IMR-90 (cell line): ENCODE measurements around the gene HOXA10. TPM values are rescaled to one million over a fixed set of nuclear protein-coding genes. Genes with fewer than 3 reads are reported as not detected.

ENCODE experiments used
- ATAC-seq: fragments of 200-7000 bp; cut with Tn5 transposase; 2 replicates; pipeline ENCODE4 v1.9.1; 2020; ENCODE audit warnings: low read depth, mild to moderate bottlenecking, moderate library complexity
- BruUV-seq: library from RNA; stranded (reverse); fragments of 400-500 nt; replicated peaks from 2 replicates; lab custom pipeline; 2021; lab: Mats Ljungman, UMichigan
- CTCF ChIA-PET: fragments of 300-600 bp; formaldehyde crosslinking; extraction: SDS; loops from one replicate; lab custom pipeline; 2021; ENCODE audit warnings: antibody characterized with exemption; lab: Yijun Ruan, JAX
- POLR2A ChIA-PET: fragments of 300-600 bp; sonication (Branson Sonifier 250); formaldehyde crosslinking; loops from one replicate; lab custom pipeline; 2022; ENCODE audit warnings: antibody characterized with exemption; ENCODE audit not compliant: unreplicated experiment; lab: Charles Lee
- DNase-seq: peaks from one replicate; pipeline ENCODE4 v3.0.0; 2013
- H2AFZ ChIP-seq: replicated peaks from 2 replicates; pipeline ENCODE3; 2013; ENCODE audit warnings: low read length, mild to moderate bottlenecking; ENCODE audit not compliant: poor library complexity
- H2AK5ac ChIP-seq: 2 replicates; pipeline ENCODE4 v1.6.1; 2013; ENCODE audit warnings: low read depth, low read length, inconsistent platforms
- H2AK9ac ChIP-seq: replicated peaks from 2 replicates; pipeline ENCODE3; 2013; ENCODE audit warnings: mild to moderate bottlenecking, low read depth, low read length, moderate library complexity; ENCODE audit not compliant: poor library complexity
- H2BK120ac ChIP-seq: 2 replicates; pipeline ENCODE4 v1.6.1; 2013; ENCODE audit warnings: low read depth, low read length, inconsistent platforms
- H2BK15ac ChIP-seq: 3 replicates; pipeline ENCODE4 v1.6.1; 2013; ENCODE audit warnings: low read depth, low read length, inconsistent platforms
- H2BK20ac ChIP-seq: 2 replicates; pipeline ENCODE4 v1.6.1; 2013; ENCODE audit warnings: low read depth, mild to moderate bottlenecking, inconsistent platforms, low read length, moderate library complexity
- H2BK5ac ChIP-seq: 2 replicates; pipeline ENCODE4 v1.6.1; 2013; ENCODE audit warnings: mild to moderate bottlenecking, low read depth, low read length, inconsistent platforms; ENCODE audit not compliant: poor library complexity, severe bottlenecking
- H3K14ac ChIP-seq: replicated peaks from 2 replicates; pipeline ENCODE4 v1.6.1; 2013; ENCODE audit warnings: low read depth, low read length, inconsistent platforms
- H3K18ac ChIP-seq: 2 replicates; pipeline ENCODE4 v1.6.1; 2013; ENCODE audit warnings: low read depth, low read length, control low read depth
- H3K23ac ChIP-seq: 2 replicates; pipeline ENCODE4 v1.6.1; 2013; ENCODE audit warnings: low read depth, low read length, inconsistent platforms
- H3K27ac ChIP-seq: 2 replicates; pipeline ENCODE4 v1.5.1; 2013; ENCODE audit warnings: mild to moderate bottlenecking, control low read depth, low read length; ENCODE audit not compliant: insufficient read depth
- H3K27me3 ChIP-seq: 2 replicates; pipeline ENCODE4 v1.6.1; 2013; ENCODE audit warnings: low read length; ENCODE audit not compliant: control insufficient read depth, insufficient read depth
- H3K36me3 ChIP-seq: 2 replicates; pipeline ENCODE4 v1.6.1; 2013; ENCODE audit warnings: low read length, mixed read lengths; ENCODE audit not compliant: control insufficient read depth, insufficient read depth
- H3K4ac ChIP-seq: 2 replicates; pipeline ENCODE4 v1.6.1; 2013; ENCODE audit warnings: low read depth, low read length, inconsistent platforms
- H3K4me1 ChIP-seq: 2 replicates; pipeline ENCODE4 v1.6.1; 2013; ENCODE audit warnings: low read length, mixed read lengths; ENCODE audit not compliant: control insufficient read depth, insufficient read depth
- H3K4me2 ChIP-seq: 2 replicates; pipeline ENCODE4 v1.6.1; 2013; ENCODE audit warnings: low read depth, mild to moderate bottlenecking, control low read depth, low read length, moderate library complexity
- H3K4me3 ChIP-seq: 2 replicates; pipeline ENCODE4 v1.5.1; 2013; ENCODE audit warnings: low read depth, mild to moderate bottlenecking, control low read depth, low read length, moderate library complexity; ENCODE audit not compliant: insufficient read depth
- H3K56ac ChIP-seq: 2 replicates; pipeline ENCODE4 v1.6.1; 2013; ENCODE audit warnings: low read length, inconsistent platforms; ENCODE audit not compliant: insufficient read depth; ENCODE audit errors: extremely low read depth
- H3K79me1 ChIP-seq, 2 experiments: 2 replicates each; pipeline ENCODE4 v1.6.1; 2013; ENCODE audit warnings: low read length in 2 of 2, inconsistent platforms in 1 of 2, low read depth in 1 of 2
- H3K9ac ChIP-seq: 2 replicates; pipeline ENCODE4 v1.6.1; 2013; ENCODE audit warnings: low read depth, low read length, control low read depth
- H3K9me1 ChIP-seq: 2 replicates; pipeline ENCODE4 v1.6.1; 2013; ENCODE audit warnings: low read length, inconsistent platforms; ENCODE audit not compliant: insufficient read depth
- H3K9me3 ChIP-seq: 2 replicates; pipeline ENCODE4 v1.6.1; 2013; ENCODE audit warnings: low read length; ENCODE audit not compliant: control insufficient read depth, insufficient read depth
- H4K20me1 ChIP-seq: 2 replicates; pipeline ENCODE4 v1.6.1; 2013; ENCODE audit warnings: low read length, inconsistent platforms; ENCODE audit not compliant: insufficient read depth
- H4K5ac ChIP-seq: 2 replicates; pipeline ENCODE4 v1.6.1; 2013; ENCODE audit warnings: mild to moderate bottlenecking, low read depth, low read length, control low read depth
- H4K8ac ChIP-seq, 2 experiments: 2 replicates each; pipeline ENCODE4 v1.6.1; 2013; ENCODE audit warnings: low read depth in 2 of 2, low read length in 2 of 2, control low read depth in 1 of 2, inconsistent platforms in 1 of 2
- H4K91ac ChIP-seq: 2 replicates; pipeline ENCODE4 v1.6.1; 2013; ENCODE audit warnings: low read depth, low read length, inconsistent platforms; ENCODE audit not compliant: insufficient read depth
- CEBPB ChIP-seq: IDR thresholded peaks from 2 replicates; pipeline ENCODE4 v1.6.1; 2012; ENCODE audit warnings: low read depth, low read length, improper control_type of control experiment
- CHD1 ChIP-seq: IDR thresholded peaks from 2 replicates; pipeline ENCODE4 v1.6.1; 2012; ENCODE audit warnings: low read depth, low read length, improper control_type of control experiment
- CTCF ChIP-seq: conservative IDR thresholded peaks from 2 replicates; pipeline ENCODE4 v1.5.1; 2012; ENCODE audit warnings: mild to moderate bottlenecking, low read depth, low read length, improper control_type of control experiment
- ELK1 ChIP-seq: fragments of 150-350 bp; IDR thresholded peaks from 2 replicates; pipeline ENCODE4 v1.6.1; 2016; ENCODE audit warnings: low read depth, mild to moderate bottlenecking, low read length, moderate library complexity, borderline replicate concordance
- MAFK ChIP-seq: IDR thresholded peaks from 2 replicates; pipeline ENCODE4 v1.6.1; 2012; ENCODE audit warnings: low read depth, low read length, improper control_type of control experiment
- MXI1 ChIP-seq: IDR thresholded peaks from 2 replicates; pipeline ENCODE4 v1.6.1; 2012; ENCODE audit warnings: low read depth, mild to moderate bottlenecking, low read length, moderate library complexity, borderline replicate concordance
- POLR2A ChIP-seq: IDR thresholded peaks from 2 replicates; pipeline ENCODE4 v1.6.1; 2012; ENCODE audit warnings: mild to moderate bottlenecking, low read depth, low read length
- SMC3 ChIP-seq: fragments of 150-350 bp; IDR thresholded peaks from 2 replicates; pipeline ENCODE4 v1.6.1; 2016; ENCODE audit warnings: low read depth, mild to moderate bottlenecking, antibody characterized with exemption, low read length, moderate library complexity
- USF2 ChIP-seq: fragments of 150-350 bp; IDR thresholded peaks from 2 replicates; pipeline ENCODE4 v1.6.1; 2017; ENCODE audit warnings: mild to moderate bottlenecking, antibody characterized with exemption, low read length, low read depth
- WGBS, 2 experiments: methylation state at CpG; one replicate each; pipeline versions ENCODE4 v1.1.5 to v1.1.7; 2013; ENCODE audit warnings: missing lambda C conversion rate in 2 of 2; ENCODE audit not compliant: insufficient read length in 1 of 2; ENCODE audit errors: extremely low coverage in 2 of 2; 5-methylcytosine and 5-hydroxymethylcytosine counted together
- dilution Hi-C: fragments of 300-500 bp; cut with HindIII; formaldehyde crosslinking; loops from one replicate; pipeline ENCODE4 v1.14.3; 2018; ENCODE audit warnings: low sequenced_read_pairs; ENCODE audit not compliant: unreplicated experiment
- in situ Hi-C: fragments of 300-500 bp; cut with MboI; formaldehyde crosslinking; loops from 3 replicates; pipeline ENCODE4 v1.14.3; 2019; ENCODE audit warnings: low sequenced_read_pairs, inconsistent platforms, mixed read lengths
- intact Hi-C: fragments of 100-400 bp; cut with micrococcal nuclease; formaldehyde crosslinking; loops from 2 replicates; pipeline ENCODE4 v1.10.0; 2022
- polyA plus RNA-seq, 3 experiments: library from polyadenylated mRNA; depleted of rRNA; stranded (reverse); fragments of >200 nt; gene quantifications; 2 replicates each; pipeline ENCODE4 v1.2.3, GENCODE V29; 2012; ENCODE audit warnings: low replicate concordance in 1 of 3
- total RNA-seq: library from RNA; depleted of rRNA; stranded (reverse); fragments of >200 nt; gene quantifications from 2 replicates; pipeline ENCODE4 v1.2.3, GENCODE V29; 2012

Gene HOXA10
- total and polyA plus RNA-seq, 2 of the 4 experiments (the other 2 are of a cell fraction), result 0.10 to 0.18 TPM

GRCh38 chr7:27140126-27140857 is 33.8 kb downstream of the HOXA10 start:
- TF ChIP-seq MAFK, result no peak
- TF ChIP-seq POLR2A, result no peak
- peak; percentile 31; the same call in 1 of the 2 replicates for TF ChIP-seq CEBPB
- TF ChIP-seq ELK1, result no peak
- TF ChIP-seq SMC3, result no peak
- TF ChIP-seq USF2, result peak; percentile 84
- TF ChIP-seq CTCF, result no peak
- no peak for TF ChIP-seq MXI1
- TF ChIP-seq CHD1, result peak; percentile 20; the same call in 1 of the 2 replicates
- no peaks in the 10 kb centered on the region for H3K9me3 ChIP-seq
- H2BK5ac ChIP-seq, result peak overlapping the region; percentile 35
- H2BK15ac ChIP-seq, result peak overlapping the region; percentile 97; the same call in 2 of the 3 replicates
- H4K8ac ChIP-seq, result peak overlapping the region; percentile 69 to 87
- DNase-seq (no peak), ATAC-seq (no peak)
- POLR2A ChIA-PET, result no interaction called here
- H3K23ac ChIP-seq, result peak overlapping the region; percentile 97
- peak overlapping the region; percentile 94 for H3K27ac ChIP-seq
- H2BK20ac ChIP-seq, result peak overlapping the region; percentile 63
- peak overlapping the region; percentile 90 for H4K91ac ChIP-seq
- H2AK5ac ChIP-seq, result peak overlapping the region; percentile 42
- intact Hi-C loops, result loop anchor here (5.0 kb wide), 1 partner anchor 1248 kb away; no protein-coding TSS in a partner anchor
- H2AK9ac ChIP-seq, result peak overlapping the region; percentile 63
- H3K4me3 ChIP-seq, result peak overlapping the region; percentile 30
- peaks cover 0 to 31% of the 10 kb centered on the region in 2 experiments; a peak in 2 of 4 replicates for H3K79me1 ChIP-seq
- H3K4ac ChIP-seq, result peak overlapping the region; percentile 93
- dilution Hi-C loops, result no loop called here
- H3K18ac ChIP-seq, result peak overlapping the region; percentile 95
- no peaks in the 10 kb centered on the region for H3K27me3 ChIP-seq
- H3K56ac ChIP-seq, result peak overlapping the region; percentile 83
- BruUV-seq, result no TSS peak
- CTCF ChIA-PET, result interaction anchor here (0.6 to 1.2 kb wide), 3 partner anchors 9 to 459 kb away, joined by 3 to 5 read pairs (median 4); partner anchors contain the start of gene HOXA4
- peaks cover 15% of the 10 kb centered on the region for H3K4me1 ChIP-seq
- peak overlapping the region; percentile 94 for H3K4me2 ChIP-seq
- peak overlapping the region; percentile 89 for H3K9ac ChIP-seq
- peak overlapping the region; percentile 93 for H2BK120ac ChIP-seq
- peak overlapping the region; percentile 87 for H2AFZ ChIP-seq
- no peaks in the 10 kb centered on the region for H3K9me1 ChIP-seq
- H3K14ac ChIP-seq, result peak overlapping the region; percentile 92
- in situ Hi-C loops, result loop anchor here (5.0 to 10.0 kb wide), 3 partner anchors 38 to 945 kb away; partner anchors contain the start of gene HOXA2
- H3K36me3 ChIP-seq, result peaks cover 9% of the 10 kb centered on the region
- no peaks in the 10 kb centered on the region for H4K20me1 ChIP-seq
- 13% methylated on average over 3 of the region's 15 CpGs; no CpG with 5 or more reads in 1 of the 2 experiments for WGBS, 2 experiments
- peak overlapping the region; percentile 97 for H4K5ac ChIP-seq
